ENCODE data around the gene PTPN9. TPM values are rescaled to one million over a fixed set of nuclear protein-coding genes. Genes with fewer than 3 reads are reported as not detected.
A peak's percentile ranks its signal among the peaks of the same experiment; 100 is the strongest.

Gene PTPN9
- total and polyA plus RNA-seq, 8 donors = 21.9 to 50.4 (median 43.0) TPM

GRCh38 chr15:75454471-75455378 lies 124.4 kb downstream of the PTPN9 start:
- no peak for ATAC-seq
- H3K9me3 ChIP-seq = no peaks in the 10 kb centered on the region
- TF ChIP-seq CTCF (IDR thresholded peaks at IDR 0.05) = no peak
- no peaks in the 10 kb centered on the region for H3K36me3 ChIP-seq
- peak overlapping the region; percentile 93 to 94 for H3K27ac ChIP-seq
- H3K27me3 ChIP-seq = no peaks in the 10 kb centered on the region
- peak in 2 of 4 donors; percentile 72 to 93 for DNase-seq
- intact Hi-C loops (cut with DNase I) = no loop called here
- peak overlapping the region; percentile 92 to 96 for H3K4me3 ChIP-seq
- H3K4me1 ChIP-seq = peaks cover 18 to 37% of the 10 kb centered on the region in 2 donors

GRCh38 chr15:75453703-75454470 lies 125.2 kb downstream of the PTPN9 start:
- intact Hi-C loops (cut with DNase I) = no loop called here
- peak; percentile 56 for ATAC-seq

GRCh38 chr15:75452865-75453702 lies 126.0 kb downstream of the PTPN9 start:
- Histone ChIP-seq H3K9me3 (no peaks in the 10 kb centered on the region), H3K27ac (peak overlapping the region; percentile 91 to 93), H3K36me3 (no peaks in the 10 kb centered on the region), H3K4me1 (peaks cover 23 to 54% of the 10 kb centered on the region in 2 donors), H3K27me3 (no peaks in the 10 kb centered on the region), H3K4me3 (peak overlapping the region; percentile 42 to 92)
- peak; percentile 38 to 76 (median 61) for DNase-seq
- ATAC-seq = no peak
- TF ChIP-seq CTCF (IDR thresholded peaks at IDR 0.05) = no peak
- intact Hi-C loops (cut with DNase I) = no loop called here

More at GRCh38 chr15:75453703-75454470, 125.2 kb downstream of the PTPN9 start:
- no peaks in the 10 kb centered on the region for H3K9me3 ChIP-seq
- peaks cover 23 to 46% of the 10 kb centered on the region in 2 donors for H3K4me1 ChIP-seq
- no peak for TF ChIP-seq CTCF (IDR thresholded peaks at IDR 0.05)
- H3K4me3 ChIP-seq = peak overlapping the region; percentile 92 to 96
- peak; percentile 99 to 100 (median 100) for DNase-seq
- peak overlapping the region; percentile 93 to 94 for H3K27ac ChIP-seq
- H3K36me3 ChIP-seq = no peaks in the 10 kb centered on the region
- no peaks in the 10 kb centered on the region for H3K27me3 ChIP-seq

GRCh38 chr15:75452364-75452864 lies 126.7 kb downstream of the PTPN9 start:
- no peak for TF ChIP-seq CTCF (IDR thresholded peaks at IDR 0.05)
- ATAC-seq (peak; percentile 21), DNase-seq (peak in 3 of 4 donors; percentile 87 to 91 (median 90))
- Histone ChIP-seq H3K9me3 (no peaks in the 10 kb centered on the region), H3K36me3 (no peaks in the 10 kb centered on the region), H3K4me1 (peaks cover 23 to 59% of the 10 kb centered on the region in 2 donors), H3K27me3 (no peaks in the 10 kb centered on the region), H3K4me3 (peak overlapping the region; percentile 42 to 92), H3K27ac (peak overlapping the region; percentile 91 to 93)
- intact Hi-C loops (cut with DNase I) = no loop called here

Measured in left lung (tissue), 10 donors.